Measurements from ENCODE around the gene CERS6. TPM values are rescaled to one million over a fixed set of nuclear protein-coding genes. Genes with fewer than 3 reads are reported as not detected.

Gene CERS6
- total RNA-seq, 1 donor from 2014 or later: 10.9 TPM

- H3K27ac ChIP-seq: no peak overlapping the region
- H3K9me3 ChIP-seq: no peaks in the 10 kb centered on the region
- H3K36me3 ChIP-seq: no peaks in the 10 kb centered on the region
- no peaks in the 10 kb centered on the region for H3K27me3 ChIP-seq
- H3K4me3 ChIP-seq: no peak overlapping the region
- H3K4me1 ChIP-seq: no peaks in the 10 kb centered on the region
- TF ChIP-seq CTCF (IDR thresholded peaks at IDR 0.05): no peak
- intact Hi-C loops (cut with DNase I): no loop called here
- DNase-seq (ENCODE audit: low spot score in 2 of 2): no peak
Measured at GRCh38 chr2:168640039-168640438, 184.0 kb downstream of the CERS6 start.

GRCh38 chr2:168641636-168642035 is 185.6 kb downstream of the CERS6 start:
- Histone ChIP-seq H3K27me3 (no peaks in the 10 kb centered on the region), H3K4me1 (no peaks in the 10 kb centered on the region), H3K36me3 (no peaks in the 10 kb centered on the region), H3K9me3 (no peaks in the 10 kb centered on the region), H3K4me3 (no peak overlapping the region), H3K27ac (no peak overlapping the region)
- TF ChIP-seq CTCF (IDR thresholded peaks at IDR 0.05): no peak
- intact Hi-C loops (cut with DNase I): no loop called here
- DNase-seq (ENCODE audit: low spot score in 2 of 2): no peak

- no peak overlapping the region for H3K4me3 ChIP-seq
- DNase-seq (ENCODE audit: low spot score in 2 of 2): no peak
- intact Hi-C loops (cut with DNase I): no loop called here
- H3K27me3 ChIP-seq: no peaks in the 10 kb centered on the region
- H3K27ac ChIP-seq: no peak overlapping the region
- no peak for TF ChIP-seq CTCF (IDR thresholded peaks at IDR 0.05)
- no peaks in the 10 kb centered on the region for H3K4me1 ChIP-seq
- no peaks in the 10 kb centered on the region for H3K36me3 ChIP-seq
- H3K9me3 ChIP-seq: no peaks in the 10 kb centered on the region
Measured at GRCh38 chr2:168642873-168643272, 186.8 kb downstream of the CERS6 start.

GRCh38 chr2:168643979-168644378 is 187.9 kb downstream of the CERS6 start:
- no peak for TF ChIP-seq CTCF (IDR thresholded peaks at IDR 0.05)
- Histone ChIP-seq H3K4me3 (no peak overlapping the region), H3K4me1 (no peaks in the 10 kb centered on the region), H3K27me3 (no peaks in the 10 kb centered on the region), H3K36me3 (no peaks in the 10 kb centered on the region), H3K9me3 (no peaks in the 10 kb centered on the region), H3K27ac (no peak overlapping the region)
- DNase-seq (ENCODE audit: low spot score in 2 of 2): no peak
- intact Hi-C loops (cut with DNase I): no loop called here

- DNase-seq (ENCODE audit: low spot score in 2 of 2): no peak
- Histone ChIP-seq H3K27me3 (no peaks in the 10 kb centered on the region), H3K4me1 (no peaks in the 10 kb centered on the region), H3K27ac (no peak overlapping the region), H3K4me3 (no peak overlapping the region), H3K9me3 (no peaks in the 10 kb centered on the region), H3K36me3 (no peaks in the 10 kb centered on the region)
- TF ChIP-seq CTCF (IDR thresholded peaks at IDR 0.05): no peak
- intact Hi-C loops (cut with DNase I): no loop called here
Measured at GRCh38 chr2:168645696-168646338, 189.7 kb downstream of the CERS6 start.

GRCh38 chr2:168649105-168649504 is 193.0 kb downstream of the CERS6 start:
- H3K4me1 ChIP-seq: no peaks in the 10 kb centered on the region
- TF ChIP-seq CTCF (IDR thresholded peaks at IDR 0.05): no peak
- no peak for DNase-seq (ENCODE audit: low spot score in 2 of 2)
- no peak overlapping the region for H3K27ac ChIP-seq
- H3K36me3 ChIP-seq: no peaks in the 10 kb centered on the region
- H3K9me3 ChIP-seq: no peaks in the 10 kb centered on the region
- intact Hi-C loops (cut with DNase I): no loop called here
- no peaks in the 10 kb centered on the region for H3K27me3 ChIP-seq
- no peak overlapping the region for H3K4me3 ChIP-seq
